NCI-H526 treated with DMSO at 0.1 percent for 48 hours (cell line): Measurements from ENCODE around the gene NPFFR2.
"Not testable (repeated sequence)": the region's sequence is repeated elsewhere in the genome, so short reads cannot be mapped to it uniquely, and the experiment has no call there.

ENCODE experiments used
- DNase-seq: peaks from one replicate; lab custom pipeline; 2025; lab: John Stamatoyannopoulos, UW

NPFFR2 gene

GRCh38 chr4:72031868-72032608, at the start of gene NPFFR2:
TSS of gene NPFFR2 (plus strand) at chr4:72032000. CDS start at chr4:72128592, 96,592 bp downstream.
- no peak for DNase-seq

DNA sequence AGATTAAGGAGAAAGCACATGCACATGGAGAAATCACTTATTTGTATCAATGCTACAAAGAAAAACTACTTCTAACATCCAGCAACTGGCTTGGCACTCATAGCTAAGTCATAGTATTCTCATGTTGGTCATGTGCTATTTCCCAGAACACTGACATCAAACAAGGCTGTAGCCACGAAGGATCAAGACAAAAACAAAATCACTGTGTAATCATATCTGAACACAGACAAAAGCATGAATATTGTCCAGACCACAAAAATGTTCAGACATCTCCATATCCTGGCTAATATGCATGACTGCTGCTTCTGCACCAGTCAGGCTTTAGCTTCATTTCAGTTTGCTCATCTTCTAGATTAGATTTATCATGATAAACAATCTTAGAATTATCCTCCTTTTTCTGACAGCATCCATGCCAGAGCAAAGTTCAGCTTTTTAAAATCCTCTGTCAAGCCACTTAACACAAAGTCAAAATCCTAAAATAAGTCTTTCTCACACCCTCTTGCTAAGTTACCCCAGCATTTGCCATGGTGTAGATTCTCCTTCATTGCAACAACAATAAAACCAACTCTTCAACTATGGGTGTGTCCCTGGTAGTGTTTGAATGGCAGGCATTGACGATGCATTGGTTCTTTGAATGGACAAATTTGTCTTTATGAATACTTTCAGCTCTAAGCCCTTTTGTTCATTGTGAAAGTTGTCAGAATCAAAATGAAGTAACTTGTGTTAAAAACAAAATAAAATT, 39.1 kb upstream of the NPFFR2 start:
- no peak for DNase-seq

- DNase-seq, result no peak
Measured at GRCh38 chr4:71994559-71994958, 37.2 kb upstream of the NPFFR2 start.

GRCh38 chr4:71995297-71995696, 36.5 kb upstream of the NPFFR2 start:
- no peak for DNase-seq

DNA sequence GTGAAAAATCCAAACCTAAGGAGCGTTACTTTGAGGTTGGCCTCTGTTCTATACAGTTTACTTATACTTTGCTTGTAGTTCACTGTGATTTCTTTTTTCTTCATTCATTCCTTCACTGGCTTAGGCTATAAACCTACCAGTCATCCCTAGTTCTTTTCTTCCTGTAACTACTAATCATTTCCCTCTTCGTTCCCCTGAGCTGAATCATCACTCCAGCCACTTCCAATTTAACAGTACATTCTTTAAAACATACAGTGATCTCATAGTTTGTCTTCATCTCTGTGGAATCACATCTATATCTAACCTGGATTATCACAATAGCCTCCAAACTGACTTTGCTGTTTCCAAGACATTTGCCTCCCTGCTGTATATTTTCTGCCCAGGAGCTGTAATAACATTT, 25.2 kb upstream of the NPFFR2 start:
- DNase-seq, result no peak

- DNase-seq, result no peak
Measured at GRCh38 chr4:72011906-72012305, 19.9 kb upstream of the NPFFR2 start.

DNA sequence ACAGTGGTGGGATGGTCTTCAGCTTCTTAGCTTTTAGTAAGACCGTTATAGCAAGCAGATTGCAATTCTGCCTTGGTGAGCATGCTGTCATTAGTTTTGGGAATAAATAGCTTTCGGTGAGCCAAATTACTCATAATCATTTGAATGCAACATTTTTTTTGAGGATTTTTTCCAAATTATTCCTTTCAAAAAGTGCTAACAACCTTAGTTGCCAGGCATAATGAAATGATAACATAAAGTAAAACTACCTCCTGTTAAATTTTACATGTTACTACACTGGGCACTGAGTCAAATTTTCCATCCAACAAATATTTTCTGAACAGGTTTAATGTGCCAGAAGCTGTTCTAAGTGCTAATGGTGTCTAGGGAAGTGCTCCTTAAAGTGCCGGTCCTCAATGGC, 15.8 kb upstream of the NPFFR2 start:
- DNase-seq, result no peak

DNA sequence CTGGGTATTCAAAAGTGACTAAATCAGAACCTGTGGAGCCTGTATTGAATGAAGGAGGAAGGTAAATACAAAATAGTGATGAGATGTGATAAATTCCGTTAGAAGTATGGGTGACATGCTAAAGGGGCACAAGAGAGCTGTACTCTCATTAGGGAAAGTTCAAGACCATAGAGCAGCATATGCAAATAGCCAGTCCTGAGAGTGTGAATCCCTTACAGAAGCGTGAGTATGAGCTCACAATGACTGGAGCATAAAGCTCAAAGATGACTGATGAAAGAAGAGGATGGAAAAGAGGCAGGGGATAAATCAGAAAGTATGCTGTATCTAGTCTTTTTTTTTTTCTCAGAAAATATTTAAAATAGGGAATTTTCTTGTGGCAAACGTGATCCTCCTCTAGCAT, 12.1 kb upstream of the NPFFR2 start:
- DNase-seq, result no peak

DNA sequence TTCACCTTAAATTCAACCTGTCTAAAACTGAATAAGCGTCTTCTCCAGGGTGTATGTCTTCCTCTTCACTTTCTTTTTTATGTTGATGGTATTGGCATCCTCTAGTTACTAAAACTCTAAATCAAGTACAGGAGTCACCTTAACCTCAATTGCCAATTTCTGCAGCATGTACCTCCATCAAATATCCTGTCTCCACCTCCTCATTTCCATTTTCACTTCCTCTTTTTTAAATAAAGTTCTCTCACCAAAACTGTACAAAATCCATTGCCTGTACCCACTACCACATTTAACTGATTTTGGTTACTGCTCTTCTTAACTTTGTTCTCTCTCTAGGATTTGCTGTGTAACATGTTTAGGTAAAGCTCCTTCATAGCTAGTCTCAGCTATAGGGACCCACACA, 9.2 kb upstream of the NPFFR2 start:
- no peak for DNase-seq

DNA sequence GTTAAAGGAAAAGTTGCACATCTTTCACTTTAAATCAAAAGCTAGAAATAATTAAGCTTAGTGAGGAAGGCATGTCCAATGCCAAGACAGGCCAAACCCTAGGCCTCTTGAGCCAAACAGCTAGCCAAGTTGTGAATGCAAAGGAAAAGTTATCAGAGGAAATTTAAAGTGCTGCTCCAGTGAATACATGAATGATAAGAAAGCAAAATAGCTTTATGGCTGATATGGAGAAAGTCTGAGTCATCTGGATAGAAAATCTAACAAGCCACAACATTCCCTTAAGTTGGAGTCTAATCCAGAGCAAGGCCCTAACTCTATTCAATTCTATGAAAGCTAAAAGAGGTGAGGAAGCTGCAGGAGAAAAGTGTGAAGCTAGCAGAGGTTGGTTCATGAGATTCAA, 23.8 kb downstream of the NPFFR2 start:
- DNase-seq, result no peak

DNA sequence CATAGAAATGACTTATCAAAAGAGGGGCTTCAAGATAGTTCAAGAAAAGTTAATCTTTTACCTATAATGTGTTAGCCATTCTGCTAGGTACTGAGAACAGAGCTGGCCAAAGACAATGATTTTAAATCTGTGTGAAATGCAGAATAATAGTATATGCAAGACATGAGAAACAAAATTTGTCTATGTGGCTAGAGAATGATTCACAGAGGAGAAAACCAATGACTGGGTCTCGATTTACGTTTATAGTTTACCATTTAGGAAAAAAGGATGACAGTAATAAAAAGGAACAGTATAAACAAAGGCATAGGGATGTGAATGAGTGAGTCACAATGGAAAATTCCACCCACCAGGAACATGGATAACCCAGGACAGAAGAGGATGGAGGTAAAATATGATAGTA, 31.9 kb downstream of the NPFFR2 start:
- DNase-seq, result no peak

GRCh38 chr4:72067051-72067450, 35.3 kb downstream of the NPFFR2 start:
- DNase-seq, result no peak

DNA sequence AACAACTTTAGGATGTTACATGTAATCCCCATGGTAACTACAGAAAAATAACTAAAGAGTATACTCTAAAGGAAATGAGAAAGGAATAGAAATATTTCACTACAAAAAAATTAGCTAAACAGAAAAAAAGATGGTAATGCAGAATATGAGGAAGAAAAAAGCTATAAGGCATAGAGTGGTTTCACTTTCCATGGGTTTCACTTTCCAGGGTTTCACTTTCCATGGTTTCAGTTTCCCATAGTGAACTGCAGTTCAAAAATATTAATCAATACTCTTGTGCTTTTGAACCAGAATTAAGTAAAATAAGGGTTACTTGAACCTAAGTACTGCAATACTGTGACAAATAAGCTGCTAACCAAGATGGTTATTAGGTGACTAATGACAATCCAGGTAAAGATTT, 42.0 kb downstream of the NPFFR2 start:
- no peak for DNase-seq

GRCh38 chr4:72076562-72076961, 44.8 kb downstream of the NPFFR2 start:
- no peak for DNase-seq

- no peak for DNase-seq
Measured at GRCh38 chr4:72077346-72077745, 45.5 kb downstream of the NPFFR2 start.

DNA sequence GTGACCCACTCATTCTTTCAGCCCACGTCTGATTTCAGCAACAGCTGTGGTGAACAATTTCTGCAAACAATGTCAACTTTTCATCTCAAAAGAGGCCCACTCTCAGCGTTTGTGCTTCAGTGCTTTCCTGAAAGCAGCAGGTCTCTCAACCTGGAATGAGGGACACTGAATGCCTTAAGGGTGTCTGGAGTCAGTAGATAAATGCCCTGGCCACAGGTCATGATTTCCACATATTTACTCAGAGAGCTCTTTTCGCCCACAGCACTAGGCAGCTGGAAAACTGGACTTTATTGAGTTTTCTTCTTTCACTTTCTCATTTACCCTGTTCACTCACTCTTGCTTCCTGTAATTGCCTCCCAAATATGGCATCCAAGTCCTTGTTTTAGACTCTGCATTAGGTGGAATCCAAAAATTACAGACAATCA, 52.8 kb downstream of the NPFFR2 start:
- DNase-seq, result no peak

DNA sequence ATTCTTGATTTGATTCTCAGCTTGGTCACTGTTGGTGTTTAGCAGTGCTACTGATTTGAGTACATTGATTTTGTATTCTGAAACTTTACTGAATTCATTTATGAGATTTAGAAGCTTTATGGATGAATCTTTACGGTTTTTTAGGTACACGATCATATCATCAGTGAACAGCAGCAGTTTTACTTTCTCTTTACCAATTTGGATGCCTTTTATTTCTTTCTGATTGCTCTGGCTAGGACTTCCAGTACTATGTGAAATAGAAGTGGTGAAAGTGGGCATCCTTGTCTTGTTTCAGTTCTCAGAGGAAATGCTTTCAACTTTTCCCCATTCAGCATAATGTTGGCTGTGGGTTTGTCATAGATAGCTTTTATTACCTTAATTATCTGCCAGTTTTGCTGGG, 58.8 kb downstream of the NPFFR2 start:
- not testable (repeated sequence) for DNase-seq

DNA sequence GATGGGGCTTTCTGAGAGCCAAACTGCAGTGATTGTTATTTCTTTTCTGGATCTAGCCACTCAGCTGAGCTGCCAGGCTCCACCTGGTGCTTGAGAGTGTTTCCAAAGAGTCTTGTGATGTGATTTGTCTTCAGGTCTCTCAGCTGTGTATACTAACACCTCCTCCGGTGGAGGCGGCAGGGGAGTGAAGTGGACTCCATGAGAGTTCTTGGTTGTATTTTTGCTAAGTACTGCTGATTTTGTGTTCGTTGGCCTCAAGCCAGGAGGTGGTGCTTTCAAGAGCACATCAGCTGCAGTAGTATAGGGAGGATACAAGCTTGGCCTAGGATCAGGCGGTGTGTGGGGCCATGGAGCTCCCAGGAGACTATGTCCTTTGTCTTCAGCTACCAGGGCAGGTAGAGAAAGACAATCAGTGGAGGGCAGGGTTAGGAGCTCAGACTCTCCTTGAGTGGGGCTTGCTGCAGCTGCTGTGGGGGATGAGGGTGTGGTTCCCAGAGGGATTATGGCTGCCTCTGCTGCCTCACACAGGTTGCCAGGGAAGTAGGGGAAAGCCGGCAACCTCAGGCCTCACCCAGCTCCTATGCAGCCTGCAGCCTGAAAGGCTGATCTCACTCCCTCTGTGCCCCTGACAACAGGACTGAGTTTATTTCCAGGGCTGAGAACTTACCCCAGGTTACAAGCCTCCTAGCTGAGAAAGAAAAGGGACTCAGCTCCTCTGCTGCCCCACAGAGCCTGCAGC, 62.4 kb downstream of the NPFFR2 start:
- DNase-seq, result no peak

DNA sequence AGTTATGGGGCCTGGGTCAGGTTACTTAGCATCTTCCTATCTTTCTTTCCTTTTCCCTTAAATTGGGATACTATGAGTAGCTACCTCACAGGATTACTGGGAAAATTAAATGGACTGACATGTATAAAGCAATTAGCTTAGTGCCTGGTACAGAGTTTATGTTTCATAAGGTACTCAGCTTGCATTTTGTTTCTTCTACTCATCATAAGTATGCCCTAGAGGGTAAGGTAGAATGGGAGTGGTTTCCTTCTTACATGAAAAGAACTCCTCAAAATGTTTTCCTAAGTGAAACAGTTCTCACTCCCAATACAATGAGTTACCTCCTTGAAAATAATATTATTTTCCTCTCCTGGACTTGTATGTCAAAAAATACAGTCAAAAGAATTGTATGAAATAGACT, 75.7 kb downstream of the NPFFR2 start:
- no peak for DNase-seq

DNA sequence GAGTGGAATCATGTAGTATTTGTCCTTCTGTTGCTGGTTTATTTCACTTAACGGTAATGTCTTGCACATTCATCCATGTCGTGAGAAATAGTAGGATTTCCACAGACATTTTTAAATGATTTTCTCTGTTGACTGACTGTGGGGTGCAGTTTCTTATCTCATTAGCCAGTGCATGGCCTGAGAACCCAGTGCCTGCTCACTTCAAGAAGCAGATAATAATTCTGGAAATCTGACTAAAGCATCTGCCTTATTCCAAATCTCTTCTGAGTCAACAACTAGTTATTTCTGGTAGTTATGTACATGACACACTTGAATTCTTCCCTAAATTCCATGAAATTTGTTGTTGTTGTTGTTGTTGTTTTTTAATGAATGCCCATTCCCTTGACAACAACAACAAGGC, 77.6 kb downstream of the NPFFR2 start:
- DNase-seq, result no peak

- no peak for DNase-seq
Measured at GRCh38 chr4:72109959-72110497, 78.2 kb downstream of the NPFFR2 start.

DNA sequence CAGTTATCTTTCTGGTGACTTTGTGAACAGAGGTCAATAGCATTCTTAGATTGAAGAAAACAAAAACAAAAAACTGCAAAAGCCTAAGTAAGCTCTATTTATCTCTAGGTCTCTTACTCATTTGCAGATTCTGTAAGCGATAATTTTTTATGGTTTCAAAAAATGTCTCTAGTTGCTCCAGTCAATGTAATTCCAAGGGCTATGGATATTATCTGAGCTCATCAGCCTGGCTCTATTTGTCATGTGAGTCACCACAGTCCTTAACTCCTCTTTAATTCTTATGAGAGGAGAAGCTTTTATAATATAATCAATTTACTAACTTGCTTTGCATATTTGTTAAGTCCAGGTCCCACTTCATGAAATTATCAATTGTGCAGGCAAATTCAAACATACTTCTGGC, 79.1 kb downstream of the NPFFR2 start:
- DNase-seq, result no peak

DNA sequence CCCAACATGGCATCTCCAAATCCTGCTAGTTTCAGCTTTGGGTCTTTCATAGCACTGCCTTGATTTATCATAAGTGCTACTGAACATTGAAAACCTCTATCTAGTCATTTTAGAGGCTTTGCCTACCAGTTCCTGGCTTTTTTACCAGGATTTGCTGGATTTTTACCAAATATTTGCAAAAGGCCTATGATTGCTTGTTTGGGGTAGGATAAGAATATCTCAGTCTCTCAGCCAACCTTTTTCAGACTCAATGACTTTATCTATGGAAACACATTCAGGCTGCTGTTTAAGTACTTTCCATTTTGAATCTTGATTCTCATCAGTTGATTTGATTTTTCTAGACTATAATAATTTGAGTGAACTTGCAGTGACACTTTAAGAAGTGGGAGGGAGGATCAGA, 80.1 kb downstream of the NPFFR2 start:
- no peak for DNase-seq
